Stimulated activated CD8-positive, alpha-beta memory T cell treated with anti-CD3 and anti-CD28 coated beads, Interleukin-7, amount 100 ng/mL, for 48 hours (primary cell): ENCODE data around the gene DOCK7.
"Not testable (repeated sequence)": the region's sequence is repeated elsewhere in the genome, so short reads cannot be mapped to it uniquely, and the experiment has no call there.

Experiments used
- DNase-seq, 2 donors: peaks; one replicate each; pipeline ENCODE4 v3.0.0-alpha.2; 2020; ENCODE audit warnings: low read depth in 1 of 2; ENCODE audit errors: extremely low read depth in 1 of 2

Gene DOCK7

GRCh38 chr1:62621907-62622306 lies 66.3 kb downstream of the DOCK7 start:
- no peak for DNase-seq

GRCh38 chr1:62613890-62614289 lies 74.3 kb downstream of the DOCK7 start:
- DNase-seq = no peak

- no peak for DNase-seq
Observed at GRCh38 chr1:62613325-62613727, 74.9 kb downstream of the DOCK7 start.

GRCh38 chr1:62612770-62613169 lies 75.4 kb downstream of the DOCK7 start:
- no peak for DNase-seq

GRCh38 chr1:62610588-62610987 lies 77.6 kb downstream of the DOCK7 start:
- not testable (repeated sequence) for DNase-seq

GRCh38 chr1:62608905-62609304 lies 79.3 kb downstream of the DOCK7 start:
- DNase-seq = no peak

GRCh38 chr1:62601457-62601856 lies 86.7 kb downstream of the DOCK7 start:
- no peak for DNase-seq

GRCh38 chr1:62599044-62599443 lies 89.1 kb downstream of the DOCK7 start:
- DNase-seq = no peak

GRCh38 chr1:62597281-62597680 lies 90.9 kb downstream of the DOCK7 start, which contains the start of gene ANGPTL3:
Gene ANGPTL3 (plus strand): TSS chr1:62597520. CDS start chr1:62597567, 47 bp downstream.
- DNase-seq = no peak

GRCh38 chr1:62595647-62596046 lies 92.5 kb downstream of the DOCK7 start:
- no peak for DNase-seq

- no peak for DNase-seq
Observed at GRCh38 chr1:62593825-62594394, 94.3 kb downstream of the DOCK7 start.

GRCh38 chr1:62590970-62591368 lies 97.2 kb downstream of the DOCK7 start:
- no peak for DNase-seq

- no peak for DNase-seq
Observed at GRCh38 chr1:62590255-62590969, 97.8 kb downstream of the DOCK7 start.

GRCh38 chr1:62589321-62589720 lies 98.9 kb downstream of the DOCK7 start:
- no peak for DNase-seq

- DNase-seq = no peak
Observed at GRCh38 chr1:62588000-62588399, 100.2 kb downstream of the DOCK7 start.

GRCh38 chr1:62585469-62586155 lies 102.6 kb downstream of the DOCK7 start:
- DNase-seq = no peak

- no peak for DNase-seq
Observed at GRCh38 chr1:62573675-62574074, 114.5 kb downstream of the DOCK7 start.

- no peak for DNase-seq
Observed at GRCh38 chr1:62572476-62572875, 115.7 kb downstream of the DOCK7 start.

- not testable (repeated sequence) for DNase-seq
Observed at GRCh38 chr1:62571517-62571916, 116.7 kb downstream of the DOCK7 start.

GRCh38 chr1:62567926-62568325 lies 120.3 kb downstream of the DOCK7 start:
- DNase-seq = not testable (repeated sequence)

GRCh38 chr1:62567182-62567581 lies 121.0 kb downstream of the DOCK7 start:
- not testable (repeated sequence) for DNase-seq

- no peak for DNase-seq
Observed at GRCh38 chr1:62561306-62561705, 126.9 kb downstream of the DOCK7 start.
